ENCODE results near the gene PCSK5. TPM values are rescaled to one million over a fixed set of nuclear protein-coding genes. Genes with fewer than 3 reads are reported as not detected.

Gene PCSK5
- total and polyA plus RNA-seq, 2 of the 8 experiments (the other 6 are each of a cell fraction or from before 2014, with no cell fraction given), result 5.5 to 10.7 TPM

DNA sequence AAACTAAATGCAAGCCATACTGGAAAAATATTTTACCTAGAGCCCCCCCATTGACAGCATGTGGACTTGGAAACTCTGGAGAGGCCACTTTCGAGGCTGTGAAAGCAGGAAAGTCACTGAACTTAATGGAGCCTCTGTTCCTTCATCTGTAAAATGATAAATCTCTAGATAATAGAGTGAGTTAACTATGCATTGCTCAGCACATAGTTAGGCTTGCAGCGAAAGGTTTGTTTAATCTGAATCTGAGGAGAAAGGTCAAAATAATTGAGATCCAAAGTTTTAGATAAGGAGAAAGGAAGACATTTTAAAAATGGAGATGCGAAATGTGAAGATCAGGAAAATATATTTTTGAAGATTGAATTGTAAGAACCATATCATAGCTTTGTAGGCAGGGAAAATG lies 4.6 kb downstream of the PCSK5 start (continued):
- TF ChIP-seq JUN (IDR thresholded peaks at IDR 0.05; ENCODE audit: low read depth, low read length) (no peak), TCF12 (IDR thresholded peaks at IDR 0.05; ENCODE audit: low read depth, low read length) (no peak), SIX5 (IDR thresholded peaks at IDR 0.05; ENCODE audit: low read depth, low read length) (no peak)
